H1 (cell line): ENCODE data around the gene SERPINE2. TPM values are rescaled to one million over a fixed set of nuclear protein-coding genes. Genes with fewer than 3 reads are reported as not detected.

Experiments used
- BCL11A ChIP-seq, 2 experiments: IDR thresholded peaks; one replicate each; pipeline ENCODE4 v1.6.1; 2011; ENCODE audit warnings: low read depth in 2 of 2, low read length in 2 of 2, mild to moderate bottlenecking in 2 of 2
- CBX5 ChIP-seq: fragments of 300-800, 300-1000 bp; sonication (generic); IDR thresholded peaks from 2 replicates; pipeline ENCODE4 v1.7.1; 2016; ENCODE audit warnings: antibody characterized with exemption, low read length, low read depth
- CHD7 ChIP-seq: fragments of 300-600 bp; sonication (generic); IDR thresholded peaks from 2 replicates; pipeline ENCODE4 v1.7.1; 2012; ENCODE audit warnings: low read length, moderate library complexity, mild to moderate bottlenecking, inconsistent platforms; ENCODE audit not compliant: insufficient replicate concordance
- CREB1 ChIP-seq: IDR thresholded peaks from 2 replicates; pipeline ENCODE4 v1.6.1; 2012; ENCODE audit warnings: inconsistent platforms
- EGR1 ChIP-seq: IDR thresholded peaks from 2 replicates; pipeline ENCODE4 v1.6.1; 2011; ENCODE audit warnings: low read depth, low read length, borderline replicate concordance
- GABPA ChIP-seq: IDR thresholded peaks from 2 replicates; pipeline ENCODE4 v1.6.1; 2011; ENCODE audit warnings: mild to moderate bottlenecking, low read length, moderate library complexity, borderline replicate concordance; ENCODE audit not compliant: insufficient read depth
- HDAC2 ChIP-seq, 2 experiments: fragments of 300-600 bp in 1 of 2; sonication (generic) in 1 of 2; IDR thresholded peaks; 2 replicates each; pipeline ENCODE4 v1.6.1; 2011 to 2012; ENCODE audit warnings: low read depth in 2 of 2, low read length in 2 of 2, mild to moderate bottlenecking in 2 of 2, moderate library complexity in 2 of 2, borderline replicate concordance in 1 of 2, inconsistent platforms in 1 of 2
- RNF2 ChIP-seq: fragments of 200-900, 300-1000 bp; sonication (generic); IDR thresholded peaks from 2 replicates; pipeline ENCODE4 v1.7.1; 2016; ENCODE audit warnings: borderline replicate concordance, low read depth, mild to moderate bottlenecking, antibody characterized with exemption, low read length; ENCODE audit not compliant: poor library complexity, severe bottlenecking; ENCODE audit errors: missing control alignments
- ZNF274 ChIP-seq: IDR thresholded peaks from 2 replicates; pipeline ENCODE4 v1.7.0; 2012; ENCODE audit warnings: low read length, borderline replicate concordance; ENCODE audit errors: extremely low read depth
- polyA plus RNA-seq, 7 experiments: library from polyadenylated mRNA; depleted of rRNA in 3 of 7; stranded (reverse) in 5 of 7; unstranded in 2 of 7; fragments of >200 nt in 5 of 7; fragments of 200-250 nt in 2 of 7; gene quantifications; 1 replicate in 5 of 7; 2 replicates in 1 of 7; 4 replicates in 1 of 7; pipeline versions ENCODE4 v1.2.1 to v1.2.3, GENCODE V29; 2011 to 2013; ENCODE audit warnings: missing spikeins in 2 of 7, mixed read lengths in 2 of 7
- total RNA-seq: library from RNA; stranded (reverse); fragmentation: NEBNext Ultra II Directional; extraction: Animal tissue kit (Norgen Biotek cat#: 25700); gene quantifications from 2 replicates; pipeline ENCODE4 v1.2.1, GENCODE V29; 2021

Gene SERPINE2
- total and polyA plus RNA-seq, 2 of the 8 experiments (the other 6 are each of a cell fraction or from before 2014, with no cell fraction given): 26.2 to 76.0 TPM

- TF ChIP-seq CHD7 (peak; percentile 100), CREB1 (peak; percentile 63; the same call in 1 of the 2 replicates), GABPA (no peak), RNF2 (no peak), ZNF274 (no peak), HDAC2 (IDR thresholded peaks at IDR 0.05; ENCODE audit: borderline replicate concordance in 1 of 2, low read depth in 2 of 2, low read length in 2 of 2) (peak; percentile 6 to 71; a peak in 1 of 4 replicates), EGR1 (peak; percentile 76), CBX5 (no peak), BCL11A (IDR thresholded peaks at IDR 0.05; ENCODE audit: low read depth in 2 of 2, low read length in 2 of 2) (no peak)
These were observed 94.2 kb downstream of the SERPINE2 start, which contains the start of gene WDFY1 (continued) for GRCh38 chr2:223944703-223945531.
